GM06990 (cell line): ENCODE results near the gene PSMD10.

ENCODE experiments used
- DNase-seq: peaks from one replicate; pipeline ENCODE4 v3.0.0-alpha.2; 2011; ENCODE audit not compliant: insufficient read length; ENCODE audit errors: extremely low read depth
- H3K27me3 ChIP-seq: replicated peaks from 2 replicates; pipeline ENCODE4 v1.6.0; 2011; ENCODE audit warnings: low read length; ENCODE audit not compliant: control insufficient read depth, insufficient read depth
- H3K36me3 ChIP-seq: 2 replicates; pipeline ENCODE4 v1.5.1; 2011; ENCODE audit warnings: low read length; ENCODE audit not compliant: control insufficient read depth, insufficient read depth
- H3K4me3 ChIP-seq: replicated peaks from 2 replicates; pipeline ENCODE4 v1.5.1; 2011; ENCODE audit warnings: low read depth, mild to moderate bottlenecking, control low read depth, low read length
- TF ChIP-seq, protein P1 (sequence below): IDR thresholded peaks from 2 replicates; pipeline ENCODE4 v1.5.1; 2011; ENCODE audit warnings: low read length, control low read depth, mild to moderate bottlenecking, inconsistent platforms; ENCODE audit not compliant: insufficient read depth, poor library complexity, severe bottlenecking

Gene PSMD10

GRCh38 chrX:108034725-108035124 lies 56.6 kb downstream of the PSMD10 start:
- TF ChIP-seq, protein P1, sequence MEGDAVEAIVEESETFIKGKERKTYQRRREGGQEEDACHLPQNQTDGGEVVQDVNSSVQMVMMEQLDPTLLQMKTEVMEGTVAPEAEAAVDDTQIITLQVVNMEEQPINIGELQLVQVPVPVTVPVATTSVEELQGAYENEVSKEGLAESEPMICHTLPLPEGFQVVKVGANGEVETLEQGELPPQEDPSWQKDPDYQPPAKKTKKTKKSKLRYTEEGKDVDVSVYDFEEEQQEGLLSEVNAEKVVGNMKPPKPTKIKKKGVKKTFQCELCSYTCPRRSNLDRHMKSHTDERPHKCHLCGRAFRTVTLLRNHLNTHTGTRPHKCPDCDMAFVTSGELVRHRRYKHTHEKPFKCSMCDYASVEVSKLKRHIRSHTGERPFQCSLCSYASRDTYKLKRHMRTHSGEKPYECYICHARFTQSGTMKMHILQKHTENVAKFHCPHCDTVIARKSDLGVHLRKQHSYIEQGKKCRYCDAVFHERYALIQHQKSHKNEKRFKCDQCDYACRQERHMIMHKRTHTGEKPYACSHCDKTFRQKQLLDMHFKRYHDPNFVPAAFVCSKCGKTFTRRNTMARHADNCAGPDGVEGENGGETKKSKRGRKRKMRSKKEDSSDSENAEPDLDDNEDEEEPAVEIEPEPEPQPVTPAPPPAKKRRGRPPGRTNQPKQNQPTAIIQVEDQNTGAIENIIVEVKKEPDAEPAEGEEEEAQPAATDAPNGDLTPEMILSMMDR: no peak
- H3K27me3 ChIP-seq: no peaks in the 10 kb centered on the region
- no peaks in the 10 kb centered on the region for H3K36me3 ChIP-seq
- no peak for DNase-seq
- H3K4me3 ChIP-seq: no peak overlapping the region
